Ammon's horn (tissue), 1 donor: Measurements from ENCODE around the gene PRKAG2.

Experiments used
- DNase-seq: peaks from one replicate; pipeline ENCODE4 v3.0.0-alpha.2; 2016; ENCODE audit warnings: low spot score

The PRKAG2 gene

GRCh38 chr7:151744656-151745638 lies 132.0 kb downstream of the PRKAG2 start:
- DNase-seq = no peak

GRCh38 chr7:151744051-151744580 lies 132.8 kb downstream of the PRKAG2 start:
- no peak for DNase-seq

DNA sequence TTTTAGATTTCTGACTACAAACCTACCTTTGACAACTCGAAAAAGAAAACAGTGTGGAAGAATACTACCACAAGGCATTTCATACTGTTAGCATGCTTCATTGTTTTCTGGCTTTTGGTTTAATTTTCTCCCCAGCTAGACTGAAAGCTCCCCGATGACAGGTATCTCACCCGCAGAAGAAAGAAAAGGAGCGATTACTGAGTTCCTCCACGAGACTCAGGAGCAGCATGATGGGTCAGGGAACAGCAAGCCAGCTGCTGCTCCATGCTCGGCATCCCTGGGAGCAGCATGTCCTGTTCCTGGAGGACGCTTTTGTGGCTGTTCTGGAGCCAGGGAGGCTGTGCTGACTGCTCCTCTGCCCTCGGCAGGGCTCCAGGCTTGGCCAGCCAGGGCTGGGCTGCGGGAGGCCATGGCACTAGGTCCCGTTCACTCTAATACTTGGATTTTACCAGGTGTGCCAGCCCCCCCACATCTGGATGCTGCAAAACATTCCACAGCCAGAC lies 133.4 kb downstream of the PRKAG2 start:
- no peak for DNase-seq

DNA sequence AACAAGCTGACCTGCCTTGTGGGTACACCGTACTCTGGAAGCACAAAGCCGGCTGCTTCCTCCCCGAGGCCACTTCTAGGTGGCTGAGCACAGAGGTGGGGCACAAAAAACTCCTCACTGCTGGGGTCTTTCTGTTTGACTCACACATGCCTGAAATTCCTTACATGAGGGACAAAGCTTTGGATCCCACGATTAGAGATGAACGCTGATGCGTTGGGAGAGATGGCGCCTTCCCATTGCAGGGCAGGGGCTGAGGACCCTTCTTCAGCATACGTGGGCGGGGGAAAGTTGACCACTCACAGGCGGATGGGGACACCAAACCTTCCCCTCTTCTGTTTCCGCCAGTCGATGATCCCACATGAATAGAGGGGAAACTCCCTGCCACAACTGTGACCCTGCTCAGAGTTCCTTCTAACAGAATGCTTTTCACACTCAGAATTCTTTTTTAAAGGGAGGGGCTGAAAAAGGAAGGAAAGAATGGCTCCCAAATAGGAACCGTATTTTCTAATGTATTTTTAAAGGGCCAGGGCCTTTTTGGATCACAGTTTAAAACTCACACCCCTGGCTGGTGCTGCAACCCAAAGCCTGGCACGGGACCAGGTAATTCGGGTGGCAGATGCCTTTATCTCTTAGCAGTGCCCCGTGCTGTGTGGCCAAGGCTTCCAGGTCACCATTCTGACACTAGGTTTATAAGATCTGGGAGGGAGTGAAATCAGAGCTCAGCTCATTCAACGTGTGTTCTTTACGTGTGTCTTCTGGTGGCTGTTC lies 134.0 kb downstream of the PRKAG2 start:
- no peak for DNase-seq

- no peak for DNase-seq
These were observed 135.3 kb downstream of the PRKAG2 start for GRCh38 chr7:151741585-151741984.

DNA sequence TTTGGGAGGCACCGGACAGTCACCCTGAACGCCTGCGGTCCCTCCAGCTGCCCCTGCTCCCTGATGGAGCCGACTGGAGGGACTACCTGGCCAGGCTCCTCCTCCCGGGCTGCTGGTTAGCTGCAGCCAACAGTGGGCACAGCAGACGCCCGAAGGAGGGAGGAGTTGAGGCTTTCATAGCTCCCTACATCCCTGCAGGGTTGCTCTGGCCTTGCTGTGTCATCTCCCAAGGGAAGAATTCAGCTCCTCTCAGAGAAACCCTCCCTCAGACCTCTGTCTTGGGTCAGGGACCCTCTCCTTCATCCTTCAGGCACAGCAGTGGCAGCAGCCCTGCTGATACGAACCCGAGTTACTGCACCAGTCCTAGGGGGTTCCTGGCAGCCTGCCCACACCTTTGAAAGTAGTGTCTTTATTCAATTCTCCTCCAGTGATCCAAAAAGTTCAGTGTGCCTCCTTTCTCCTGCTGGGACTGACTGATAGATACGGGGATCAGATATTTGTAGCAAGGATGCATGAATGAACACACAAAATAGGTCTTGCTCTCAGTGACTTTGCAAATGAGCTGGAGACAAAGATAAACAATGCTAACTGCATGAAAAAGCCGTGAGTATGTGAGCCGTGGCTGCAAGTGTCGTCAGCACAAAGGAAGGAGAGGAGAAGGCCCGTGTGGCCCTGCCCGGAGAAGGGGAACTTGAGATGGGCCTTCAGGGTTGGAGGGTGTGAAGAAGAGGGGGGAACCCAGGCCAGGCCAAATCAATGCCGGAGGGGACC lies 136.6 kb downstream of the PRKAG2 start:
- DNase-seq = no peak

DNA sequence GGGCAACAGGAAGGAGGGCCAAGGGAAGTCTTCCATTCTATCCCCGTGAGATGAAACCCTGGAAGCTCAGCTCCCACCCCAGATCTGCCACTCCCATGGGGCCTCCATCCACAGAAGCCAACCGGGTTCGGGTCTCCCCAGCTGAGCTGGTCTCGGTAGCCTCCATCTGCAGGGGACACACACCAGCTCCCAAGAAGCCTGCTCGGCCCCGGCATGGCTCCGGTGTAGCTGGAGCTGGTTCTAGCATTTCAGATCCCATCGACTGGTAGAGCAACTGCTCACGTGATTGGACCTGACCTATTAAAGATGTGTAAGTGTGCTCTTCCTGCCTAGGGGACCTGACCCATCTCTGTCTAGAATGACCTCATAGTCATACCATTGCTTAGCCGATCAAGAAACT lies 138.0 kb downstream of the PRKAG2 start:
- DNase-seq = no peak

DNA sequence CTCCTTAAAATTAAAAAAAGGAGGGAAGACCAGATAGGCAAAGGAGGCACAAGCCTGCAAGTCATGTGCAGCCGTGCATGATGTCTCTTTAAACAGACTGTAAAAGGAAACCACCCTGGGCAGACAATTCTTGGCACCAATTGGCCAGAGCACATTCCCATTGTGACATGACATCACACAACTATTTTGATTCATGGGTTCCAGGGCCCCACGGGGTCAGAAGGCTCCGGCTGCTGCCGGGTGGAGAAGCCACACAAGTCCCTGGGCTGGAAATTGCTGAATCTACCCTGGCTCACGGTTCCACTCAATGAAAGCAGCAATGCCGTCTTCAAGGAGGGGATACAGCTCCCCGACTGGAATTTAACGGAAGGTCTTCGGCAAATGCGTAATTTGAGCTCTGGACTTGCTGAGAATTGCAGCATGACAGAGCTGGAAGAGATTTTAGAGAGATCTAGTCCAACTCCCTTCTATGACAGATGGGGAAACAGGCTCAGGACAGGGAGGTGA lies 140.5 kb downstream of the PRKAG2 start:
- DNase-seq = no peak

DNA sequence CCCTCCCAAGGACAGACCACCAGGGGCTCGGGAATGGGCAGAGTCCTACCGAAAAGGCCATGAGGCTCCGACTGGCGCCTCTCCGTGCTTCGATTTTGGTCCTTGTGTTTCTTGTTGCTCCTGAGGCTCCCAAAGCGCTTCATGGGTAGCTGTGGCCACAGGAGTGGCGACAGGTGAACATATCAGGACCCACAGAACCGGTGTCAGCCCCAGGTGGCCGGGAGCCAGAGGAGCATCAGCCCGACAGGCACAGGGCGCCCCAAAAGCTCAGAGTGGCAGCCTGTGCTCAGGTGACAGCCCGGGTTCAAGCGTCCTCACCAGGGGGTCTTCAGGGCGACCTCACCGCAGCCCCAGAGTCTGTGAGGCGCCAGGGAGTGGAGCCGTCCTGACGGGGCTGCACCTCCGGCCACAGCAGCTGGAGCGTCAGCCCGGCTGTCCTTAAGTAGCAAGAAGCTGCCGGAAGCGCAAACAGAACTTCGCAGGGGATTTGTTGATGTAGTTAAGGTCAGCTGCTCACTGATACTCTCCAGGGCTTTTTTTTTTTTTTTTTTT lies 141.0 kb downstream of the PRKAG2 start:
- DNase-seq = no peak

GRCh38 chr7:151735186-151735850 lies 141.6 kb downstream of the PRKAG2 start:
- no peak for DNase-seq

DNA sequence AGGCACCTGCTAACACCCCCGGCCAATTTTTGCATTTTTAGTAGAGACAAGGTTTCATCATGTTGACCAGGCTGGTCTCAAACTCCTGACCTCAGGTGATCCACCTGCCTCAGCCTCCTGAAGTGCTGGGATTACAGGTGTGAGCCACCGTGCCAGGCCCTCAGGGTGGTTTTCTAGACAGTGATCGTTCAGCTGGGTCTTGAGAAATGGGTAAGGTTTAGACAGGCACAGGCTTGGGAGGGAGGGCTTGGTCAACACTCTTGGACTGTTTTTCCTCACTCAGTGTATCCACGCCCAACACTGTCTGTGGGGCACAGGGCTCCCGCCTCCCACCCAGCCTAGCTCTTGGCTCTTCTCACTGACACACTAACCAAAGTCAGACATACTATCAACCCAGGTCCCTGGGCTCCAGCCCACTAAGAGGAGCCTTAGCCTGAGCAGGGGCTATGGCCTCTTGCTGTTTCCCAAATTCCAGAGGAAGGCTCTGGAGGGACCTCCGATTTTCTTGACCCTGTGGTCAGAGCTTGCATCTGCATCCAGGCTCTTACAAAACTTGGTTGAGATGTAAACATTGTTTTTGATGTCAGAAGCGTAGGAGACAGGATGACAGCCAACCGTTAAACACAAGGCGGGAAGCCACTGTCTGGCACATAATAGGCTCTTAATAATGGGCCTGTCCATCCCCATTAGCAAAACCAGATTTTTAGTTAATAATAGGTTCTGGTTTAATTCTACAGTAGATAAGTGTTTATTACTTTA lies 143.9 kb downstream of the PRKAG2 start:
- DNase-seq = no peak

DNA sequence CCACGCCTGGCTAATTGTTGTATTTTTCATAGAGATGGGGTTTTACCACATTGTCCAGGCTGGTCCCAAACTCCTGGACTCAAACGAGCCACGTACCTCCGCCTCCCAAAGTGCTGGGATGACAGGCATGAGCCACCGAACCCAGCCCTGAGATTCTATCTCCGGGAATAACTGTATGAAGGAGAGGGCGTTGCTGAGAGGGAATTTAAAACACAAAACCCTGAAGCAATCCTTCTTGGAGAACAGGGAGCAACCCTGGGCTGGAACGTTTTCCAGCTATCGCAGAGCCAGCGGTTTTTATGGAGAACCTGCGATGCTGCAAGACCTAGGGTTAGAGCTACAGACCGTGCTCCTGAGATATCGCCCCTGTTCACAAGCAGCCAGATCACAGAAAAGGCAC lies 144.6 kb downstream of the PRKAG2 start:
- DNase-seq = no peak

DNA sequence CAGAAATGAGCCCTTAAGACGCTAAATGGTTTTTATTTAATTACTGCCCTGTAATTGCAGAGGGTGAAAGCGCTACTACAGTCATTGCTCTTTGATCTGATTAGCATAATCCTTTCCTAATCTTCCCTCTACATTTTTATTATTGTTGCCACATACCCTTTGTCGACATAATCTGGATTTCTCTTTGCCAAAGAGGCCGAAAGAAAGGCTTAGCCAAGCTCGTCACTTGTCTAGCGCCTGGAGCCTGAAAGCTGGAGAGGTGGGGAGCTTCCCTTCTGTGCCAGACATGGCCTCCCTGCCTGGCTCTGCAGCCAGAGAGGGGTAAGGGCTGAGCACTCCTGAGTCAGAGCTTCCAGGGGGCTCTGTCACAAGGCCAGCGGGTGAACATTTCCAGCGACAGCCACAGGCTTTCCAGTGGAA lies 145.9 kb downstream of the PRKAG2 start:
- no peak for DNase-seq

DNA sequence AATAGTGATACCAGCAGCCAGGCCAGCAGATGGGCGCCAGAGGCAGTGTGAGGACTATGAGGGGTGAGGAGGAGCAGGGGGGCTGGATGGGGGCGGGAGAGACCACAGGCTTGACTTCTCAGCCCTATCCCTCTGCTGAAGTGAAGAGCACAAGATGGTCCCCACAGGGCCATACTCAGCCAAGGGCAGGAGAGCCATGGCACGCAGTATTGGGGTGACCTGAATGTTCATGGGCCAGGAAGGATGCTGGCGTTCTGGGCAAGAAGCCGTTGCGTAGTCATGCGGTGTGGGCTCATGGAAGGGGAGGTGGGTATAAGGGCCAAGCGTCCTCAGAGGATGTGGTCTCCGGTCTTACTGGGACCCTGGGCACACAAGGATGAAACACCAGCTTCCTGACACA lies 146.3 kb downstream of the PRKAG2 start:
- no peak for DNase-seq

- DNase-seq = no peak
These were observed 147.4 kb downstream of the PRKAG2 start for GRCh38 chr7:151729521-151729921.

GRCh38 chr7:151728746-151729145 lies 148.2 kb downstream of the PRKAG2 start:
- DNase-seq = no peak

GRCh38 chr7:151728286-151728660 lies 148.6 kb downstream of the PRKAG2 start:
- DNase-seq = no peak

- no peak for DNase-seq
These were observed 149.2 kb downstream of the PRKAG2 start for GRCh38 chr7:151727579-151728285.
